GM19397 (cell line): ENCODE data around the gene RPE65.
"Not testable (repeated sequence)": the region's sequence is repeated elsewhere in the genome, so short reads cannot be mapped to it uniquely, and the experiment has no call there.

Source experiments
- ATAC-seq: cut with Tn5 transposase; IDR thresholded peaks from one replicate; pipeline ENCODE4 v1.9.1; 2021; ENCODE audit warnings: mild to moderate bottlenecking, moderate library complexity; ENCODE audit not compliant: unreplicated experiment

RPE65 gene

GRCh38 chr1:68449901-68450300, at the start of gene RPE65:
Gene RPE65 (minus strand): TSS chr1:68449954. CDS start chr1:68449905, 49 bp downstream.
- no peak for ATAC-seq

DNA sequence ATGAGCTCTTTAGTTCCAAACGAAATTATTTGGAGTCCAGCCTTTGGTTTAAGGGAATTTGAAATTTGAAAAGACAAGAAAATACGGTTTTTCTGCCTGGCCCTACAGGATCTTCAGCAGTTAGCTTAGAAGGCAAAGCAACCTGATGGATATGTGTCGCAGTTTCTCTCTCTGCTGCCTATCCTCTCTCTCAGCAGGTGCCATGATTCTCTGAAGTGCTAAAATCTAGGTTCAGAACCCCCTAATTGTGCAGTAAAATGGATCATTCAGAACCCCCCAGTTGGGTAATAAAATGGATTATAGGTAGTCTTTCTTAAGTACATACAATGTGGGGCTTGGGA, 47.6 kb upstream of the RPE65 start:
- ATAC-seq = no peak

GRCh38 chr1:68496680-68497357, 47.1 kb upstream of the RPE65 start, which contains the start of gene DEPDC1:
Gene DEPDC1 (minus strand): TSS chr1:68497082. CDS start chr1:68496999, 83 bp downstream.
- peak; percentile 98 for ATAC-seq

GRCh38 chr1:68495968-68496679, 46.4 kb upstream of the RPE65 start:
- ATAC-seq = peak; percentile 10

- no peak for ATAC-seq
Observed at GRCh38 chr1:68495532-68495931, 45.8 kb upstream of the RPE65 start.

GRCh38 chr1:68493193-68493592, 43.4 kb upstream of the RPE65 start:
- ATAC-seq = no peak

GRCh38 chr1:68492255-68492654, 42.5 kb upstream of the RPE65 start:
- ATAC-seq = not testable (repeated sequence)

GRCh38 chr1:68490046-68490651, 40.4 kb upstream of the RPE65 start:
- ATAC-seq = no peak

GRCh38 chr1:68485431-68486022, 35.8 kb upstream of the RPE65 start:
- no peak for ATAC-seq

DNA sequence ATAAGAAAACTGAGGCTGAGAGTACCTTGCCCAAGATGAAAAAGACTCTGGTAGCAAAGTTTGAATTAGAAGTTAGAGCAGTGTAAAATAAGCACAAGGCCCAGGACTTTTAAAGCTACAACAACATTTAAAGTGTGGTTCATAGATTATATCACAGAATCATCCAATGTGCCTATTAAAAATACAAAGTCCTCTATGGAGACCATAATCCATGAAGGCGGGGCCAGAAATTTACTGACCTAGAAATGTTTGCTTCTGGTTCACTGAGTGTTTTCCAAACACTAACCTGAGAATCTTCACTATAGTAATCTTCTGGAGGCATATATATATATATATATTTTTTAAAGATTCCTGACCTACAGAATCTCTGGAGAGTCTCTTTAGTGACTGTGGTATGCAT, 34.9 kb upstream of the RPE65 start:
- ATAC-seq = no peak

DNA sequence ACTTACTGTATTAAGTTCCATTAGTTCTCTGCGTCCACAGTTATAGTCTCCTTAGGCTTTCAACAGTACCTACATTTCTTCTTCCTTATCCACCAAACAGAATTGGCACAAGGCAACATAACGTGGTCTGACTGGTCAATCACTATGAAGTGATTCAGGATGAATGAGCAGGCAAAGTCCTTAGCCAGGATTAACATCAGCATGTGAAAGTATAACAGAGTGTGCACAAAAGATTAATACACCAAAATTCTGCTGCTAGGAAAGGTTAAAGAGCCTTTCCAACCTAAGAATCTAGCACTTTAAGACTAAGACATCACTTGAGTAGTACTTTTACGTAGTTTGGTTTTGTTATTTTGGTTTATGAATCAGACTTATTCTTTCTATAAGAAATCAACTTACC, 31.3 kb upstream of the RPE65 start:
- no peak for ATAC-seq

DNA sequence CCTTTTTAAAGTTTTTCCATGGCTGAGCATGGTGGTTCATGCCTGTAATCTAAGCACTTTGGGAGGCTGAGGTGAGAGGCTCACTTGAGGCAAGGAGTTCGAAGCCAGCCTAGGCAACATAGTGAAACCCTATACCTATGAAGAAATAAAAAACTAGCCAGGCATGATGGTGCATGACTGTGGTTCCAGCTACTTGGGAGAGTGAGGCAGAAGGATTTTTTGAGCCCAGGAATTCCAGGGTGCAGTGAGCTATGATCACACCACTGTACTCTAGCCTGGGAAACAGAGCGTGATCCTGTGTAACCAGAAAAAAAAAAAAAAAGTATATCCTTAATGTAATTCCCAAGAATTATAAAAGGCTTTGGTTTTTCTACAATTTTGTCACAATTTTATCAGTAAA, 29.7 kb upstream of the RPE65 start:
- ATAC-seq = no peak

GRCh38 chr1:68478662-68479061, 28.9 kb upstream of the RPE65 start:
- ATAC-seq = no peak

DNA sequence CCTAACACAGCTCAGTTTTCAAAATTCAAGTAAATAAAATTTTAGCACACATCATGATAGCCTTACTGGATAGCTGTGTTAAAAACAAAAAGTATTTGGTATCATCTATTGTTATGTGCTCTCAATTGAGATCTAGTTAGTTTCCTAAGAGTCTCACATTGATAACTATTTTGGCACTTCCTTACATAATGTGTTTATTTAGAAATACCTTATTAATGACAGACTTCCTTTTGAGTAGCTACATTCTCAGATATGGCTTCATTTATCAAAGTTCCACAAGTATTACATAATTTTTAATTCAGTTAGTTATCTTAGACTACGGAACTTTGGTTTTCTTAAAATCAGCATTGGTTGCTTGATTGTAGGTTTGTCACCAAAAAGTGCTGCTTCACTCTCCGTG, 26.9 kb upstream of the RPE65 start:
- ATAC-seq = not testable (repeated sequence)

- no peak for ATAC-seq
Observed at GRCh38 chr1:68473060-68473459, 23.3 kb upstream of the RPE65 start.

GRCh38 chr1:68470388-68470970, 20.7 kb upstream of the RPE65 start:
- no peak for ATAC-seq

DNA sequence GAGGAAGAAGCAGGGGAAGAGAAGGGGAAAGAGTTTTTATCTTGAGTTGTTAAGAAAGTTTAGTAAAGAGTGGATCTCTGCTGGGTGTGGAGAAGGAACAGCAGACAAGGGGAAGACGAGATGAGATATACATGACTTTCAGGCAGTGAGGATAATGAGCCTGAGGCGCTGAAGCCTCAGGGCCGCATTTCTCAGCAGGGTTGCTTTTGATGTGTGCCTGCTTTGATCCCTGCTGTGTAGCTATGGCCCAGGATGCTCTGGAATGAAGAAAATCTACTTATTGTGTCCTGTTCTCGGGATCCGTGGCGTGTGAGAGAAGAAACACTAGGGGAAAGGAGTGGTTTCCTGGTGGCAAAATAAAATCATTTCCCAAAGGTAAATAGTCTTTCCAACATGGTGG, 15.1 kb upstream of the RPE65 start:
- ATAC-seq = no peak

DNA sequence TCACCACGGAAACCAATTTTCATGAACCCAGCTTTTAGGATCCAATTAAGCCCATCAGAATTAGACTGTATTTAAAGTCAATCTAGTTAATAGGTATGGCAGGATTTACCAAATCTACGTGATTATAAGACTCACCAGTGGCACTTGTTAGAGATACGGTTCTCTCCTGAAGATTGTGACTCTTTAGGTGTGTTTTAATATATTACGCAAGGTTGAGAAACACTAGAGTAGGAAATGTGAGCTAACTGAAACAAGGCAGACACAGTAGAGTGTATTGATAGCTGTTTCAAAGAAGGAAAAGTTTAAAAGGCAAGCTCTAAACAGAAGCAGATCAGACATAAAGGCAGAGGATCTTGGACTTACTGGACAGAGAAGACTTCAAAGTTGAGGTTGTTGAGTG, 11.2 kb upstream of the RPE65 start:
- no peak for ATAC-seq

GRCh38 chr1:68459796-68460195, 10.0 kb upstream of the RPE65 start:
- ATAC-seq = no peak

GRCh38 chr1:68459091-68459490, 9.3 kb upstream of the RPE65 start:
- no peak for ATAC-seq

- no peak for ATAC-seq
Observed at GRCh38 chr1:68456202-68456601, 6.4 kb upstream of the RPE65 start.
